HEK293T (cell line): ENCODE results near the gene PC.

Source experiments
- BHLHE40 ChIP-seq: fragments of 450-650 bp; IDR thresholded peaks from 2 replicates; pipeline ENCODE4 v1.6.1; 2016; ENCODE audit warnings: mild to moderate bottlenecking, moderate library complexity, borderline replicate concordance
- CTBP1 ChIP-seq: fragments of 450-650 bp; IDR thresholded peaks from 2 replicates; pipeline ENCODE4 v1.6.1; 2016; ENCODE audit warnings: borderline replicate concordance
- ELF4 ChIP-seq: fragments of 450-650 bp; IDR thresholded peaks from 2 replicates; pipeline ENCODE4 v1.6.1; 2017; ENCODE audit warnings: antibody characterized with exemption
- FOXA1 ChIP-seq: fragments of 450-650 bp; IDR thresholded peaks from 2 replicates; pipeline ENCODE4 v1.6.1; 2016; ENCODE audit warnings: mild to moderate bottlenecking
- FOXM1 ChIP-seq: fragments of 450-650 bp; IDR thresholded peaks from 2 replicates; pipeline ENCODE4 v1.6.1; 2017; ENCODE audit warnings: mild to moderate bottlenecking, borderline replicate concordance
- L3MBTL2 ChIP-seq: fragments of 450-650 bp; conservative IDR thresholded peaks from 2 replicates; pipeline ENCODE4 v1.6.1; 2016; ENCODE audit warnings: mild to moderate bottlenecking
- LEF1 ChIP-seq: fragments of 450-650 bp; IDR thresholded peaks from 2 replicates; pipeline ENCODE4 v1.6.1; 2017; ENCODE audit warnings: mild to moderate bottlenecking, borderline replicate concordance
- SP1 ChIP-seq: fragments of 450-650 bp; IDR thresholded peaks from 2 replicates; pipeline ENCODE4 v1.6.1; 2017
- SUZ12 ChIP-seq: fragments of 450-650 bp; IDR thresholded peaks from 2 replicates; pipeline ENCODE4 v1.6.1; 2016; ENCODE audit warnings: mild to moderate bottlenecking
- TARDBP ChIP-seq: fragments of 450-650 bp; IDR thresholded peaks from 2 replicates; pipeline ENCODE4 v1.6.1; 2016
- ZNF384 ChIP-seq: fragments of 450-650 bp; IDR thresholded peaks from 2 replicates; pipeline ENCODE4 v1.6.1; 2016

GRCh38 chr11:66976028-66976467, 17.9 kb upstream of the PC start:
- no peak for TF ChIP-seq LEF1
- TF ChIP-seq TARDBP = no peak
- TF ChIP-seq SUZ12 = no peak
- no peak for TF ChIP-seq L3MBTL2
- TF ChIP-seq ZNF384 = no peak
- no peak for TF ChIP-seq ELF4
- TF ChIP-seq FOXM1 = no peak
- TF ChIP-seq FOXA1 = no peak
- TF ChIP-seq SP1 = no peak
- no peak for TF ChIP-seq CTBP1
- no peak for TF ChIP-seq BHLHE40
